DMS79 (cell line): Measurements from ENCODE around the gene MAGEB1.

Source experiments
- DNase-seq: peaks from one replicate; lab custom pipeline; 2025; lab: John Stamatoyannopoulos, UW

The MAGEB1 gene, protein sequence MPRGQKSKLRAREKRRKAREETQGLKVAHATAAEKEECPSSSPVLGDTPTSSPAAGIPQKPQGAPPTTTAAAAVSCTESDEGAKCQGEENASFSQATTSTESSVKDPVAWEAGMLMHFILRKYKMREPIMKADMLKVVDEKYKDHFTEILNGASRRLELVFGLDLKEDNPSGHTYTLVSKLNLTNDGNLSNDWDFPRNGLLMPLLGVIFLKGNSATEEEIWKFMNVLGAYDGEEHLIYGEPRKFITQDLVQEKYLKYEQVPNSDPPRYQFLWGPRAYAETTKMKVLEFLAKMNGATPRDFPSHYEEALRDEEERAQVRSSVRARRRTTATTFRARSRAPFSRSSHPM

DNA sequence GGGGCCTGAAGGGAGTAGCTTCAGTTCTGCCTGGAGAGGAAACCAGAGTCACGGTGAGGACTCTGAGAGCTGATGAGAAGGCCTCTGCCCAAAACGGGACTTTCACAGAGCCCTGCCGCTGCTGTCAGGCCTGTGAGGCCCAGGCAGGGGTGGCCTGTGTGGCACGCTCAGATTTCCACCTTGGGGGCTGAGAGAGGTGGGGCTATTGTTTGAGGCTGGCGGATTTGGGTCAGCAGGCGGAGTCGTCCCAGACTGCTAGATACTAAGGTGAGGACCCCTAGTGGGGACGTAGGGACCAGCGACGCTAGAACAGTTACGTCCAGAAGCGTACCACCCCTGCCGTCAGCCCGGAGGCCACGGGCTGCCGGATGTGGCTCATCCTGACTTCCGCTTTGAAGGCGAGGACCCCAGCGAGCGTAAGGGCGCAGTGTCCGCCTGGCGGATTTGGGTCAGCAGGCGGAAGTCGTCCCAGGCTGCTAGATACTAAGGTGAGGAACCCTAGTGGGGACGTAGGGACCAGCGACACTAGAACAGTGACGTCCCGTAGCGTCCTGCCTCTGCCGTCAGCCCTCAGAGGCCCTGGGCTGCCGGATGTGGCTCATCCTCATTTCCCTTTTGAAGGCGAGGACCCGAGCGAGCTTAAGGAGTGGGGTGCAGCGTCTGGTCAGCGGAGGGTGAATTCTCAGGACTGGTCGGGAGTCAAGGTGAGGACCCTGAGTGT is at the start of gene MAGEB1:
Gene MAGEB1 (plus strand): TSS at position 378 of the 721 bp plus-strand sequence. CDS start 3,348 bp downstream, outside the sequence.
- no peak for DNase-seq

- DNase-seq: no peak
These were observed 34.8 kb upstream of the MAGEB1 start for GRCh38 chrX:30212172-30212571.

GRCh38 chrX:30215357-30215843 is 31.5 kb upstream of the MAGEB1 start, which contains the start of gene MAGEB2:
TSS of gene MAGEB2 (plus strand) at chrX:30215563. CDS start at chrX:30218581, 3,018 bp downstream.
- DNase-seq: no peak

DNA sequence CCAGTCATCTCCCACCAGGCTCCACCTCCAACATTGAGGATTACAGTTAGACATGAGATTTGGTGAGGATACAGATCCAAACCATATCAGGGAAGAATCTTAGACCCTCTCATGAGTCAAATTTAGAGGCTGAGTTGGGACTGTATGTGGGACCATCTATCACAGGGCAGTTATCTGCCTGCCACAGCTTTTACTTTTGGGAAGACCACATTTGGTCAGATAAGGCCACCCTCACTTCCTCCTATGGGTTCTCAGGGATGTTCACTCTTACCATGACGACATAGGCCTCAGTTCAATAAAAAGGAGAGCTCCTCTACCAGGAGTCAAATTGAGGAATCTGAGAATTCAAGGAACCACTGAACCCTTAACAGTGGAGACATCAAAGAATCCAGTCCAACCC is 29.5 kb upstream of the MAGEB1 start:
- DNase-seq: no peak

DNA sequence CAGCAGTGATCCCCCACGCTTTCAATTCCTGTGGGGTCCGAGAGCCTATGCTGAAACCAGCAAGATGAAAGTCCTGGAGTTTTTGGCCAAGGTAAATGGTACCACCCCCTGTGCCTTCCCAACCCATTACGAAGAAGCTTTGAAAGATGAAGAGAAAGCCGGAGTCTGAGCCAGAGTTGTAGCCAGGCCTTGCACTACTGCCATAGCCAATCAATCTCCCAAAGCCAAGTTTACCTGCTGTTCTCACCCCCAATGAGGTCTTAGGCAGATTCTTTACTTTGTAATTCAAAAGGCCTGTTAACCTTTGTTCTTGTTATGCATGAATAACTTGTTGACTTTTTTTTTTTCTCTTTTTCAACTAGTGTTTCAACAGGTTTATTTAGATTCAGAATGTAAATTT is 27.6 kb upstream of the MAGEB1 start:
- DNase-seq: no peak

DNA sequence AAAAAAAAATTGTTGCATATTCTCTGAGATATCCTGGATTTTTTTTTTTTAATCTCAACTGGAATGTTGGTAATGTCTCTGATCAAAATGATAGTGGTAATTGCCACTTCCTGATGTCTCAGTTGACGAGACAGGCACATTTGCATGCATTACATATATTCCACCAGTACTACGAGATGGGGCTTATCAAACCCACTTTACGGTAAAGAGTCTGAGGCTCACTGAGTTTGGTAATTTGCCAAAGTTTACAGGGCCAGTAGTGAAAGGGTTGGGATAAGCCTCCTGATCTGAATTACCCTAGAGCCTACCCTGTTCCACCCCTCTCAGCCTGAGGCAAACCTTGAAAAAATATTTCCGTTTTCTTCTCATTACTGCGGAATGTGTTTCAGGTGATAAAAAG is 26.3 kb upstream of the MAGEB1 start:
- DNase-seq: no peak

DNA sequence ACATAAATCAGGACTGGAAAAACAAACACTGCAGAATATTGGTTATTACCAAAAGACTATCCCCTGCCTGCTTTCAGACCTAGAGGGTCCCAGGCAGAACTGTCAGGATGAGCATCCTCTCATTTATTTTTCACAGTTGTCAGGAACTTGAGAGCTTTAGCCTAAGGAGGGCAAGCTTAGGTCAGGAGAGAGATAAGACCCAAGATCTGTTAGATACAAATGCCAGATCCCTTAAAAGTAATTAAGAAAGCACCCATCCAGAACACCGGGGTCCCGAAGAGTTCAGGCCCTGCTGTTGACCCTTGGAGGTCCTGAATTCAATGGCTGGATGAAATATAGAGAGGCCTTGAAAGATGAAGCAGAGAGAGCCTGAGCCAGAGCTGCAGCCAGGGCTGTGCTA is 22.4 kb upstream of the MAGEB1 start:
- DNase-seq: no peak

DNA sequence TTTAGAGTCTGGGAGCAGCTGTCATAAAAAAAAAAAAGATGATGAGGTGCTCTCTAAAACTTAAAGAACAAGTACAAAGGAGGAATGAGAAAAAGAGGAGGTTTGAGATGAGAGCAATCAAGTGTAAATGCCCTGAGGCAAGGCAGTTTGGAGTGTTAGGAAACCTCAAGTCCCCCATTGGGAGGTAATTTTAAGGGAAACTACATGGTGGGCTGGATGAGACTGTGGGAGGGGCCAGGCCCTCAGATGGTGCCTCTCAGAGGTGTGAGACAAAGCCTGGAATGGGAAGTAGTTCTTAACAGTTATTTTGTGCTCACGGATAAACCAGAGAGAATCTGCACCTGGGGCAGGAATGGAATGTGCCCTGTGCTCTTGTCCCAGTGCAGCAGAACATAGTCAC is 18.4 kb upstream of the MAGEB1 start:
- DNase-seq: no peak

GRCh38 chrX:30230395-30230794 is 16.6 kb upstream of the MAGEB1 start, which contains the start of gene MAGEB3:
TSS of gene MAGEB3 (plus strand) at chrX:30230657. CDS start at chrX:30235925, 5,268 bp downstream.
- DNase-seq: no peak

GRCh38 chrX:30241724-30242415 is 5.1 kb upstream of the MAGEB1 start, which contains the start of gene MAGEB4:
TSS of gene MAGEB4 (plus strand) at chrX:30242000. CDS start at chrX:30242136, 136 bp downstream.
- no peak for DNase-seq

- DNase-seq: no peak
These were observed 1.9 kb downstream of the MAGEB1 start for GRCh38 chrX:30248854-30249253.

GRCh38 chrX:30253257-30253656 is 6.3 kb downstream of the MAGEB1 start:
- no peak for DNase-seq

GRCh38 chrX:30259927-30260326 is 13.0 kb downstream of the MAGEB1 start:
- no peak for DNase-seq

GRCh38 chrX:30261012-30261411 is 14.1 kb downstream of the MAGEB1 start:
- no peak for DNase-seq

GRCh38 chrX:30262763-30263162 is 15.8 kb downstream of the MAGEB1 start:
- no peak for DNase-seq

- no peak for DNase-seq
These were observed 23.7 kb downstream of the MAGEB1 start for GRCh38 chrX:30270639-30271038.

- no peak for DNase-seq
These were observed 28.6 kb downstream of the MAGEB1 start for GRCh38 chrX:30275498-30275897.

GRCh38 chrX:30278365-30278764 is 31.4 kb downstream of the MAGEB1 start:
- DNase-seq: no peak

DNA sequence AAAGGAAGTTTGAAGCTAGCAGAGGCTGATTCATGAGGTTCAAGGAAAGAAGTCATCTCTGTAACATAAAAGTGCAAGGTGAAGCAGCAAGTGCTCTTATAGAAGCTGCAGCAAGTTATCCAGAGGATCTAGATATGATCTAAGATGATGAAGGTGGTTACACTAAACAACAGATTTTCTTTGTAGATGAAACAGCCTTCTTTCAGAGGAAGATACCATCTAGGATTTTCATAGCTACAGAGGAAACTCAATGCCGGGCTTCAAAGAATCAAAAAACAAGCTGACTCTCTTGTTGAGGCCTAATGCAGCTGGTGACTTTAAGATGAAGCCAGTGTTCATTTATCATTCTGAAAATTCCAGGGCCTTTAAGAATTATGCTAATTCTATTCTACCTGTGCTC is 33.5 kb downstream of the MAGEB1 start:
- no peak for DNase-seq

- no peak for DNase-seq
These were observed 35.6 kb downstream of the MAGEB1 start for GRCh38 chrX:30282527-30282926.

DNA sequence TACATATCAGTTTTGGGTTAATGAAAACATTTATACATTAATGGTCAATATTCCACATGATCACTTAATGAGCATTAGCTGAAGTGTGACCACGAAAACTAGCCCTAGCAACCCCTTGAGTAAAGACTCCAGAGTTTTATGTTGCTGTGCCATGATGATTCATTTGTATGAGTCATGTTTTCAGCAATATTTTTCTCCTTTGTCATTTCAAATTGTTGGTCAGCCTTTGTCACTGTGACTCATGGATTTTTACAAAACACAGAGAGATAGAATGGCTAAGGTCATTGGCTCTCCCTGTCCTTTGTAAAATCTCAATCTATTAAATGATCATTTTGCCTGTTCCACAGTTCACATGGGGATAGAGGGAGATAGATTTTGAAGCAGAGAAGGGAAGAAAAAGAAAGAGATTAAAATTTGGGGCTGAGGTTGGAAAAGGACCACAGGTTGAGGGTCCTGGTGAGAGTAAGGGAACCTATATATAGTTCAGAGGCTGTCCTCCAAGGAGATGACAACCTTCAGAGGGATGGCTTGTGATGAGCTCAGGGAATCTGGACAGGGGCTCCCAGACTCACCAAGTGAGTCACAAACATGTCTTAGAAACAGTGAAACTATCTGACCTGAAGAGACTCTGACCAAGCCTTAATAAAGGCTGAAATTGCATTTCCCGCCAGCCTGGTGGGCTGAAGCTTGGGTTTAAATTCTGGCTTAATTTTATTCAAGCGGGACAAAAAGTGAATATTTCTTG is 36.7 kb downstream of the MAGEB1 start:
- DNase-seq: no peak
